Progenitor cell of endocrine pancreas (in vitro differentiated cells): Measurements from ENCODE around the gene GALNT15. TPM values are rescaled to one million over a fixed set of nuclear protein-coding genes. Genes with fewer than 3 reads are reported as not detected.

Experiments used
- DNase-seq: peaks from one replicate; pipeline ENCODE4 v3.0.0; 2021; ENCODE audit warnings: low spot score; ENCODE audit not compliant: unreplicated experiment
- H3K27ac Mint-ChIP-seq: 2 replicates; pipeline ENCODE4 v1.8.0; 2021; ENCODE audit warnings: mild to moderate bottlenecking, moderate library complexity, mixed read lengths
- H3K27me3 Mint-ChIP-seq: 2 replicates; pipeline ENCODE4 v1.8.0; 2021; ENCODE audit warnings: mixed read lengths
- H3K36me3 Mint-ChIP-seq: 2 replicates; pipeline ENCODE4 v1.8.0; 2022; ENCODE audit warnings: mixed read lengths; ENCODE audit not compliant: insufficient read depth
- H3K4me1 Mint-ChIP-seq: 2 replicates; pipeline ENCODE4 v1.8.0; 2021; ENCODE audit warnings: low read depth, mixed read lengths
- H3K4me3 Mint-ChIP-seq: 2 replicates; pipeline ENCODE4 v1.8.0; 2021; ENCODE audit warnings: low read depth, mild to moderate bottlenecking, moderate library complexity, mixed read lengths
- H3K9me3 Mint-ChIP-seq: 2 replicates; pipeline ENCODE4 v1.8.0; 2021; ENCODE audit warnings: low read depth, mixed read lengths
- total RNA-seq: library from RNA; stranded (reverse); gene quantifications from 2 replicates; pipeline ENCODE4 v1.2.1, GENCODE V29; 2021
- TF ChIP-seq, protein P1 (sequence below): fragments of 200-600 bp; sonication (generic); IDR thresholded peaks from one replicate; pipeline ENCODE4 v1.5.0; 2021; ENCODE audit warnings: antibody characterized with exemption, mild to moderate bottlenecking; ENCODE audit not compliant: unreplicated experiment

GALNT15 gene
- total RNA-seq, 1 donor from 2014 or later: 0.46 TPM

GRCh38 chr3:16186565-16186964, 12.1 kb downstream of the GALNT15 start:
- H3K4me3 Mint-ChIP-seq: no peak overlapping the region
- no peaks in the 10 kb centered on the region for H3K9me3 Mint-ChIP-seq
- H3K4me1 Mint-ChIP-seq: no peaks in the 10 kb centered on the region
- no peaks in the 10 kb centered on the region for H3K36me3 Mint-ChIP-seq
- no peak overlapping the region for H3K27ac Mint-ChIP-seq
- DNase-seq: no peak
- TF ChIP-seq, protein P1, sequence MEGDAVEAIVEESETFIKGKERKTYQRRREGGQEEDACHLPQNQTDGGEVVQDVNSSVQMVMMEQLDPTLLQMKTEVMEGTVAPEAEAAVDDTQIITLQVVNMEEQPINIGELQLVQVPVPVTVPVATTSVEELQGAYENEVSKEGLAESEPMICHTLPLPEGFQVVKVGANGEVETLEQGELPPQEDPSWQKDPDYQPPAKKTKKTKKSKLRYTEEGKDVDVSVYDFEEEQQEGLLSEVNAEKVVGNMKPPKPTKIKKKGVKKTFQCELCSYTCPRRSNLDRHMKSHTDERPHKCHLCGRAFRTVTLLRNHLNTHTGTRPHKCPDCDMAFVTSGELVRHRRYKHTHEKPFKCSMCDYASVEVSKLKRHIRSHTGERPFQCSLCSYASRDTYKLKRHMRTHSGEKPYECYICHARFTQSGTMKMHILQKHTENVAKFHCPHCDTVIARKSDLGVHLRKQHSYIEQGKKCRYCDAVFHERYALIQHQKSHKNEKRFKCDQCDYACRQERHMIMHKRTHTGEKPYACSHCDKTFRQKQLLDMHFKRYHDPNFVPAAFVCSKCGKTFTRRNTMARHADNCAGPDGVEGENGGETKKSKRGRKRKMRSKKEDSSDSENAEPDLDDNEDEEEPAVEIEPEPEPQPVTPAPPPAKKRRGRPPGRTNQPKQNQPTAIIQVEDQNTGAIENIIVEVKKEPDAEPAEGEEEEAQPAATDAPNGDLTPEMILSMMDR: no peak
- peaks cover 5% of the 10 kb centered on the region for H3K27me3 Mint-ChIP-seq

- TF ChIP-seq, protein P1: no peak
- no peaks in the 10 kb centered on the region for H3K9me3 Mint-ChIP-seq
These were observed 12.8 kb downstream of the GALNT15 start for GRCh38 chr3:16187213-16187790.

DNA sequence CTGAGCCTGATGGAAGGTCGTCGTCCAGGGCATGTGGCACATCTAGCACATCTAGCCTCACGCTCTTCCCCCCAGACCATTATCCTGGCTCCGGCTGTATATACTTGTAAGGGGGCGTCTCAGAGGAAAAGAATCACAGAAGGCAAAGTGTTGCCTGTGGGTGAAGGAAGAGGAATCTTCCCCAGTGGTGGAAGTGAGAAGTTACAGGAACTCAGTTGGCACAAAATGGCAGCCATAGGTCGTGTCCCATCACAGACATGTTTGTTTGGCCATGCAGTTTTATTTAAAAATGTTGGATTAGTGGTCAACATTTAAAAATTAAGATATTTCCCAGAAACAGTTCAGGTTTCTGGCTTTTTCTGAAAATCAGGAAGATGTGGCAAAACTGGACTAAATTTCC, 13.6 kb downstream of the GALNT15 start:
- Mint-ChIP-seq H3K36me3 (no peaks in the 10 kb centered on the region), H3K4me1 (peaks cover 3% of the 10 kb centered on the region), H3K27ac (no peak overlapping the region), H3K4me3 (no peak overlapping the region), H3K27me3 (peaks cover 5% of the 10 kb centered on the region), H3K9me3 (no peaks in the 10 kb centered on the region)
- DNase-seq: no peak
- TF ChIP-seq, protein P1: no peak

More at GRCh38 chr3:16187213-16187790, 12.8 kb downstream of the GALNT15 start:
- Mint-ChIP-seq H3K27me3 (peaks cover 5% of the 10 kb centered on the region), H3K4me1 (peaks cover under 1% of the 10 kb centered on the region), H3K4me3 (no peak overlapping the region), H3K36me3 (no peaks in the 10 kb centered on the region), H3K27ac (no peak overlapping the region)
- no peak for DNase-seq

DNA sequence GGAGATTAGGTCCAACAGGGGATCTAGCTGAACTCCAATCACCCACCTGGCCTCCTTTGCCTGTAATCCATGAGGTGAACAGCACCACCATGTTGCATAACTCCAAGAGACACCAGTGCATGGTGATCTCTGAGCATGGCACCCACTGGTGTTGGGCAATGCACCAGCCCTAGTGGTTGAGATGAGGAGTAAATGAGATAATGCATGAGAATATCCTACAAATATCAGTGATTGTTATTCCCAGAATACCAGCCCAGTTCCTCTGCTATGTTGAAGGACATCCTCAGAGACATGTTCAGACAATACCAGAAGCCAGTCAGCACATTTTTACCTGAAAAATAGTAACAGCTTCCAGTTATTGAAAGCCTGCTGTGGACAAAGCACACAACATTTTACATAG, 14.7 kb downstream of the GALNT15 start:
- H3K27me3 Mint-ChIP-seq: peaks cover 4% of the 10 kb centered on the region
- no peaks in the 10 kb centered on the region for H3K36me3 Mint-ChIP-seq
- H3K4me3 Mint-ChIP-seq: no peak overlapping the region
- H3K9me3 Mint-ChIP-seq: no peaks in the 10 kb centered on the region
- H3K4me1 Mint-ChIP-seq: peaks cover 3% of the 10 kb centered on the region
- no peak for DNase-seq
- no peak overlapping the region for H3K27ac Mint-ChIP-seq
- TF ChIP-seq, protein P1: no peak

DNA sequence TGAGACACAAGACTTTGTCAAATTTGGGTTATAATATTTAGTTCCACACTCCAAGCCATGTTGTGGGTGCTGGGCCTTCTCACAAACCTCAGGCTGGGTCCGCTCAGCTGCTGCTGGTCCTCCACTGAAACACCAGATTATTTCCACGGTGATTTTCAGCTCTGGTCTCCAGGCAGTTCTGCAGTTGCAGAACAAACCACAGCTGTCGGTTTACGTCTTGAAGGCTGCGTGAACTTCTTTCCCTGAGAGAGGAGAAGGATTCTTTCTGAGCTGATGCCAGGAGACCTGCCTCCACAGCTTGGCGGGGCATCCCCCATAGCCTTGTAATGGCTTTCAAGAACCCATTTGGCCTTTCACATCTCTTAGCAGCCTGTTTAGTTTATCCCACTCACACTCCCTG, 16.2 kb downstream of the GALNT15 start:
- Mint-ChIP-seq H3K4me1 (peaks cover 3% of the 10 kb centered on the region), H3K4me3 (no peak overlapping the region), H3K9me3 (no peaks in the 10 kb centered on the region), H3K27me3 (no peaks in the 10 kb centered on the region), H3K27ac (no peak overlapping the region), H3K36me3 (no peaks in the 10 kb centered on the region)
- TF ChIP-seq, protein P1: no peak
- DNase-seq: no peak
